Activated CD4-positive, CD25-positive, alpha-beta regulatory T cell treated with anti-CD3 and anti-CD28 coated beads, Interleukin-2, amount 50 U/mL, for 24 hours (primary cell): ENCODE data around the gene TNPO1.
"Not testable (repeated sequence)": the region's sequence is repeated elsewhere in the genome, so short reads cannot be mapped to it uniquely, and the experiment has no call there.

Source experiments
- ATAC-seq, 2 donors: fragments of 150-1000 bp; cut with Tn5 transposase; one replicate each; pipeline ENCODE4 v1.10.0; 2021; ENCODE audit warnings: mild to moderate bottlenecking in 1 of 2, moderate library complexity in 1 of 2

Gene TNPO1

GRCh38 chr5:72855821-72856220 lies 39.4 kb downstream of the TNPO1 start:
- ATAC-seq: no peak

- ATAC-seq: no peak
These were observed 40.9 kb downstream of the TNPO1 start for GRCh38 chr5:72857396-72857795.

- no peak for ATAC-seq
These were observed 42.7 kb downstream of the TNPO1 start for GRCh38 chr5:72859127-72859526.

GRCh38 chr5:72860499-72860898 lies 44.0 kb downstream of the TNPO1 start:
- no peak for ATAC-seq

GRCh38 chr5:72871366-72872024 lies 55.0 kb downstream of the TNPO1 start:
- peak; percentile 82 to 94 for ATAC-seq

- no peak for ATAC-seq
These were observed 62.4 kb downstream of the TNPO1 start for GRCh38 chr5:72878854-72879253.

GRCh38 chr5:72882989-72883388 lies 66.5 kb downstream of the TNPO1 start:
- ATAC-seq: no peak

- ATAC-seq: no peak
These were observed 67.4 kb downstream of the TNPO1 start for GRCh38 chr5:72883850-72884249.

- no peak for ATAC-seq
These were observed 68.4 kb downstream of the TNPO1 start for GRCh38 chr5:72884892-72885291.

- no peak for ATAC-seq
These were observed 69.4 kb downstream of the TNPO1 start for GRCh38 chr5:72885824-72886223.

- ATAC-seq: no peak
These were observed 72.1 kb downstream of the TNPO1 start for GRCh38 chr5:72888595-72888994.

GRCh38 chr5:72889324-72889723 lies 72.9 kb downstream of the TNPO1 start:
- no peak for ATAC-seq

GRCh38 chr5:72892846-72893245 lies 76.4 kb downstream of the TNPO1 start:
- ATAC-seq: no peak

GRCh38 chr5:72895758-72896157 lies 79.3 kb downstream of the TNPO1 start:
- ATAC-seq: peak; percentile 41 to 59

- no peak for ATAC-seq
These were observed 90.3 kb downstream of the TNPO1 start for GRCh38 chr5:72906806-72907205.

- no peak for ATAC-seq
These were observed 92.2 kb downstream of the TNPO1 start for GRCh38 chr5:72908664-72909063.

GRCh38 chr5:72917371-72917776 lies 100.9 kb downstream of the TNPO1 start:
- ATAC-seq: no peak

GRCh38 chr5:72920690-72921502 lies 104.4 kb downstream of the TNPO1 start:
- no peak for ATAC-seq

- ATAC-seq: no peak
These were observed 105.4 kb downstream of the TNPO1 start for GRCh38 chr5:72921886-72922285.

- ATAC-seq: no peak
These were observed 106.0 kb downstream of the TNPO1 start for GRCh38 chr5:72922422-72922821.

- no peak for ATAC-seq
These were observed 109.0 kb downstream of the TNPO1 start for GRCh38 chr5:72925336-72926010.

- ATAC-seq: not testable (repeated sequence)
These were observed 116.2 kb downstream of the TNPO1 start for GRCh38 chr5:72932686-72933085.

- not testable (repeated sequence) for ATAC-seq
These were observed 118.7 kb downstream of the TNPO1 start for GRCh38 chr5:72934953-72935725.
